Erythroblast (primary cell): ENCODE measurements around the gene KIAA1958.

ENCODE experiments used
- GATA1 ChIP-seq: IDR thresholded peaks from 2 replicates; pipeline ENCODE4 v1.6.1; 2011; ENCODE audit warnings: low read depth, mild to moderate bottlenecking, control low read depth, low read length, moderate library complexity
- POLR2A ChIP-seq: IDR thresholded peaks from 2 replicates; pipeline ENCODE4 v1.6.1; 2011; ENCODE audit warnings: mild to moderate bottlenecking, low read length

DNA sequence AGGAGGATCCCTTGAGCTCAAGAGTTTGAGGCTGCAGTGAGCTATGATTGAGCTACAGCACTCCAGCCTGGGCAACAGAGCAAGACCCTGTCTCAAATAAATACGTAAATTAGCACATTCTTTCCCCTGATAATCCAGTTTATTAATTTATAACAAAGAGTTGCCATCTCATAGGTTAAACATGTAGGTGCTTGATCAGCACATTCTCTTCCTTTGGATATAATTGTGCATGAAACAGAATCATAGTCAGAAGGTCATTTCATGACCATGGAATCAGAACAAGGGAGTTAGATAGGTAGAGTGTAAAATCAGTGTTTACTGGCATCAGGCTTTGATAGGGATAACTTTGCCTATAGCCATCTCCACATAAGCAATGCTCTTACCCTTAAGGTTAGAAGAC lies 43.0 kb upstream of the KIAA1958 start:
- TF ChIP-seq POLR2A (no peak), GATA1 (no peak)
